Erythroblast (primary cell): ENCODE measurements around the gene CCNB2.

Experiments used
- GATA1 ChIP-seq: IDR thresholded peaks from 2 replicates; pipeline ENCODE4 v1.6.1; 2011; ENCODE audit warnings: low read depth, mild to moderate bottlenecking, control low read depth, low read length, moderate library complexity
- POLR2A ChIP-seq: IDR thresholded peaks from 2 replicates; pipeline ENCODE4 v1.6.1; 2011; ENCODE audit warnings: mild to moderate bottlenecking, low read length

GRCh38 chr15:59173194-59173593 is 68.2 kb downstream of the CCNB2 start:
- TF ChIP-seq POLR2A, result no peak
- TF ChIP-seq GATA1, result no peak
